HCT116 (cell line): ENCODE results near the gene ARHGAP12. TPM values are rescaled to one million over a fixed set of nuclear protein-coding genes. Genes with fewer than 3 reads are reported as not detected.
A peak's percentile ranks its signal among the peaks of the same experiment; 100 is the strongest.

Experiments used
- ATAC-seq: fragments of 200-7000 bp; cut with Tn5 transposase; 2 replicates; pipeline ENCODE4 v1.9.1; 2020; ENCODE audit warnings: mild to moderate bottlenecking, moderate library complexity
- Bru-seq: library from RNA; stranded (reverse); fragments of 400-500 nt; gene quantifications from one replicate; lab custom pipeline; 2021; lab: Mats Ljungman, UMichigan
- BruChase-seq, 2 experiments: library from RNA; stranded (reverse); fragments of 400-500 nt; gene quantifications; one replicate each; lab custom pipeline; 2021; lab: Mats Ljungman, UMichigan
- BruUV-seq: library from RNA; stranded (reverse); fragments of 400-500 nt; replicated peaks from 2 replicates; lab custom pipeline; 2021; lab: Mats Ljungman, UMichigan
- CTCF ChIA-PET: fragments of 300-600 bp; sonication (Branson Sonifier 250); formaldehyde crosslinking; loops from one replicate; lab custom pipeline; 2021; ENCODE audit warnings: antibody characterized with exemption; lab: Charles Lee
- POLR2A ChIA-PET: fragments of 300-600, 350-600 bp; sonication (Branson Sonifier 250); formaldehyde crosslinking; loops from one replicate; lab custom pipeline; 2021; ENCODE audit warnings: antibody characterized with exemption; lab: Charles Lee
- RAD21 ChIA-PET, 2 experiments: fragments of 300-600 bp; sonication (Branson Sonifier 250); formaldehyde crosslinking; loops; one replicate each; lab custom pipeline; 2023; ENCODE audit warnings: low total read pairs in 2 of 2; ENCODE audit not compliant: uncharacterized antibody in 2 of 2, unreplicated experiment in 2 of 2, low non-redundant PET in 1 of 2; lab: Charles Lee
- DNase-seq: peaks from one replicate; pipeline ENCODE4 v3.0.0-alpha.2; 2010; ENCODE audit warnings: low read depth, low spot score
- H2AFZ ChIP-seq: fragments of 200-600 bp; shearing (Covaris generic), sonication (generic); 2 replicates; pipeline ENCODE4 v1.6.1; 2017; ENCODE audit warnings: low read depth, mixed run types, mixed read lengths, antibody characterized with exemption, low read length; ENCODE audit not compliant: poor library complexity, severe bottlenecking
- H3K27ac ChIP-seq: 2 replicates; pipeline ENCODE4 v1.5.1; 2012; ENCODE audit warnings: low read depth, low read length
- H3K27me3 ChIP-seq: fragments of 200-600 bp; sonication (generic); 2 replicates; pipeline ENCODE4 v1.6.1; 2016; ENCODE audit warnings: mixed run types, low read length, mixed read lengths; ENCODE audit not compliant: insufficient read depth
- H3K36me3 ChIP-seq, 2 experiments: fragments of 200-500 bp in 1 of 2; fragments of 200-600 bp in 1 of 2; sonication (Bioruptor generic) in 1 of 2; sonication (generic) in 1 of 2; 2 replicates each; pipeline versions ENCODE4 v1.5.1 to v1.6.1; 2014 to 2016; ENCODE audit warnings: low read length in 2 of 2, inconsistent platforms in 1 of 2, mixed read lengths in 1 of 2, mixed run types in 1 of 2; ENCODE audit not compliant: insufficient read depth in 2 of 2, control insufficient read depth in 1 of 2
- H3K4me1 ChIP-seq, 2 experiments: fragments of 200-600 bp in 1 of 2; sonication (generic) in 1 of 2; 2 replicates each; pipeline versions ENCODE4 v1.5.1 to v1.6.1; 2012 to 2017; ENCODE audit warnings: low read length in 2 of 2, inconsistent platforms in 1 of 2, mild to moderate bottlenecking in 1 of 2, mixed read lengths in 1 of 2, mixed run types in 1 of 2, moderate library complexity in 1 of 2; ENCODE audit not compliant: insufficient read depth in 2 of 2, control insufficient read depth in 1 of 2
- H3K4me2 ChIP-seq: fragments of 200-600 bp; sonication (generic); 2 replicates; pipeline ENCODE4 v1.6.1; 2017; ENCODE audit warnings: mixed run types, low read length, mixed read lengths
- H3K4me3 ChIP-seq, 2 experiments: fragments of 200-600 bp in 1 of 2; sonication (generic) in 1 of 2; replicated peaks in 1 of 2; 2 replicates each; pipeline ENCODE4 v1.5.1; 2011 to 2016; ENCODE audit warnings: low read length in 2 of 2, control low read depth in 1 of 2, low read depth in 1 of 2, mild to moderate bottlenecking in 1 of 2, mixed read lengths in 1 of 2, mixed run types in 1 of 2
- H3K79me2 ChIP-seq: fragments of 200-600 bp; sonication (generic); 2 replicates; pipeline ENCODE4 v1.6.1; 2017; ENCODE audit warnings: mild to moderate bottlenecking, mixed run types, low read length, moderate library complexity, mixed read lengths; ENCODE audit not compliant: insufficient read depth
- H3K9ac ChIP-seq: fragments of 200-600 bp; sonication (generic); 2 replicates; pipeline ENCODE4 v1.6.1; 2016; ENCODE audit warnings: low read length, mixed read lengths
- H3K9me2 ChIP-seq: fragments of 200-600 bp; sonication (generic), shearing (Covaris generic); 2 replicates; pipeline ENCODE4 v1.6.1; 2017; ENCODE audit warnings: mixed run types, mild to moderate bottlenecking, moderate library complexity; ENCODE audit not compliant: insufficient read depth
- H3K9me3 ChIP-seq, 2 experiments: fragments of 200-500 bp in 1 of 2; fragments of 200-600 bp in 1 of 2; sonication (Bioruptor generic) in 1 of 2; sonication (generic) in 1 of 2; 2 replicates each; pipeline ENCODE4 v1.6.1; 2014 to 2017; ENCODE audit warnings: low read length in 2 of 2, mixed read lengths in 2 of 2, inconsistent platforms in 1 of 2, low read depth in 1 of 2, mild to moderate bottlenecking in 1 of 2, mixed run types in 1 of 2, moderate library complexity in 1 of 2; ENCODE audit not compliant: control insufficient read depth in 1 of 2, insufficient read depth in 1 of 2
- H4K20me1 ChIP-seq: fragments of 200-600 bp; sonication (generic), shearing (Covaris generic); 2 replicates; pipeline ENCODE4 v1.6.1; 2017; ENCODE audit warnings: mixed run types, mild to moderate bottlenecking, moderate library complexity; ENCODE audit not compliant: insufficient read depth
- ATF3 ChIP-seq: IDR thresholded peaks from 2 replicates; pipeline ENCODE4 v1.6.1; 2012
- CBX3 ChIP-seq: IDR thresholded peaks from 2 replicates; pipeline ENCODE4 v1.6.1; 2012; ENCODE audit warnings: low read depth
- CEBPB ChIP-seq: IDR thresholded peaks from 2 replicates; pipeline ENCODE4 v1.6.1; 2012; ENCODE audit warnings: low read depth
- EGR1 ChIP-seq: IDR thresholded peaks from 2 replicates; pipeline ENCODE4 v1.6.1; 2012; ENCODE audit warnings: low read depth
- ELF1 ChIP-seq: IDR thresholded peaks from 2 replicates; pipeline ENCODE4 v1.6.1; 2012; ENCODE audit warnings: low read depth, borderline replicate concordance
- EZH2 ChIP-seq: fragments of 200-600 bp; sonication (generic); IDR thresholded peaks from 2 replicates; pipeline ENCODE4 v1.6.1; 2017; ENCODE audit warnings: antibody characterized with exemption, mixed run types
- EZH2phosphoT487 ChIP-seq: fragments of 200-600 bp; IDR thresholded peaks from 2 replicates; pipeline ENCODE4 v1.6.1; 2018; ENCODE audit warnings: antibody characterized with exemption, borderline replicate concordance
- FOSL1 ChIP-seq: IDR thresholded peaks from 2 replicates; pipeline ENCODE4 v1.6.1; 2012; ENCODE audit warnings: low read depth
- JUND ChIP-seq: IDR thresholded peaks from 2 replicates; pipeline ENCODE4 v1.6.1; 2012
- MAX ChIP-seq: IDR thresholded peaks from 2 replicates; pipeline ENCODE4 v1.6.1; 2012
- POLR2A ChIP-seq: IDR thresholded peaks from 2 replicates; pipeline ENCODE4 v1.7.0; 2011; ENCODE audit warnings: borderline replicate concordance; ENCODE audit not compliant: insufficient read depth, insufficient read length; ENCODE audit errors: extremely low read depth
- POLR2AphosphoS5 ChIP-seq: IDR thresholded peaks from 2 replicates; pipeline ENCODE4 v1.6.1; 2011; ENCODE audit warnings: mild to moderate bottlenecking, low read depth, low read length, moderate library complexity
- RAD21 ChIP-seq: IDR thresholded peaks from 2 replicates; pipeline ENCODE4 v1.6.1; 2012; ENCODE audit warnings: low read depth, mild to moderate bottlenecking
- REST ChIP-seq: IDR thresholded peaks from 2 replicates; pipeline ENCODE4 v1.6.1; 2012; ENCODE audit warnings: low read depth
- SP1 ChIP-seq: IDR thresholded peaks from 2 replicates; pipeline ENCODE4 v1.6.1; 2012; ENCODE audit warnings: low read depth
- TCF7L2 ChIP-seq: IDR thresholded peaks from 2 replicates; pipeline ENCODE4 v1.7.0; 2011; ENCODE audit warnings: borderline replicate concordance, inconsistent platforms; ENCODE audit not compliant: insufficient read depth, insufficient read length; ENCODE audit errors: extremely low read depth
- YY1 ChIP-seq: IDR thresholded peaks from 2 replicates; pipeline ENCODE4 v1.6.1; 2011; ENCODE audit warnings: low read length, low read depth, moderate library complexity, mild to moderate bottlenecking; ENCODE audit not compliant: insufficient replicate concordance; ENCODE audit errors: extremely low read depth
- ZBTB33 ChIP-seq: IDR thresholded peaks from 2 replicates; pipeline ENCODE4 v1.6.1; 2011; ENCODE audit warnings: mild to moderate bottlenecking, low read length, moderate library complexity; ENCODE audit not compliant: insufficient replicate concordance; ENCODE audit errors: extremely low read depth
- ZFX ChIP-seq: fragments of 450-650 bp; IDR thresholded peaks from 2 replicates; pipeline ENCODE4 v1.6.1; 2017
- ZNF274 ChIP-seq: fragments of 200-500 bp; sonication (Bioruptor generic); IDR thresholded peaks from 2 replicates; pipeline ENCODE4 v1.6.1; 2014; ENCODE audit warnings: mild to moderate bottlenecking, low read depth, low read length, inconsistent platforms
- intact Hi-C: fragments of 100-400 bp; cut with micrococcal nuclease; formaldehyde crosslinking; loops from 2 replicates; pipeline ENCODE4 v1.10.0; 2022
- long read RNA-seq: library from polyadenylated mRNA; unstranded; transcript quantifications from one replicate; pipeline ENCODE4 v2.0.0, GENCODE V29; 2021; ENCODE audit not compliant: unreplicated experiment
- polyA plus RNA-seq: library from polyadenylated mRNA; unstranded; fragments of >200 nt; gene quantifications from 2 replicates; pipeline ENCODE4 v1.2.1, GENCODE V29; 2012; ENCODE audit warnings: missing spikeins
- total RNA-seq: library from RNA; stranded (reverse); gene quantifications from one replicate; pipeline ENCODE4 v1.2.1, GENCODE V29; 2021; ENCODE audit not compliant: unreplicated experiment

ARHGAP12 gene
- total RNA-seq: 80.3 TPM
- 17.4 and 25.6 TPM in 2 replicates for polyA plus RNA-seq
- Bru-seq, nascent RNA: percentile 97 among the genes with signal in this experiment
- percentile 89 among the genes with signal in this experiment for BruChase-seq, experiment 1, labeled RNA remaining after a 6-hour chase
- BruChase-seq, experiment 2, labeled RNA remaining after a 2-hour chase: percentile 95 among the genes with signal in this experiment
- long read RNA-seq, full-length matches to known transcripts: 23 of 91 reads
- long read RNA-seq, partial matches to known transcripts: 16 of 91 reads
- long read RNA-seq, other reads (novel, unspliced or antisense): 52 of 91 reads

GRCh38 chr10:31928549-31929260 is at the start of gene ARHGAP12:
Gene ARHGAP12 (minus strand): TSS chr10:31928831. CDS start chr10:31908855, 19,976 bp downstream.
- Histone ChIP-seq H4K20me1 (peaks cover 5% of the 10 kb centered on the region; the same call in 1 of the 2 replicates), H3K36me3 (no peaks in the 10 kb centered on the region), H3K4me2 (peak within 1 kb of the TSS; percentile 87), H3K4me3 (peak within 1 kb of the TSS; percentile 73 to 81), H3K27me3 (no peaks in the 10 kb centered on the region), H3K79me2 (peaks cover 84% of the 10 kb centered on the region), H3K9me3 (no peaks in the 10 kb centered on the region), H3K9me2 (no peaks in the 10 kb centered on the region), H3K9ac (peak within 1 kb of the TSS; percentile 85), H3K27ac (peak within 1 kb of the TSS; percentile 98), H3K4me1 (peaks cover 52 to 80% of the 10 kb centered on the region in 2 experiments), H2AFZ (no peak within 1 kb of the TSS)
- ChIA-PET POLR2A (interaction anchor here (0.7 kb wide), 1 partner anchor 17 kb away, joined by 3 read pairs; no protein-coding TSS in a partner anchor), RAD21 (interaction anchor here in 1 of 2 experiments (1.2 kb wide), 1 partner anchor 12 kb away, joined by 3 read pairs; no protein-coding TSS in a partner anchor), CTCF (interaction anchor here (1.2 to 1.7 kb wide), 2 partner anchors 63 to 66 kb away, joined by 4 read pairs; no protein-coding TSS in a partner anchor)
- ATAC-seq: peak; percentile 81
- intact Hi-C loops: loop anchor here (5.0 kb wide), 2 partner anchors 46 to 66 kb away; no protein-coding TSS in a partner anchor
- BruUV-seq: no TSS peak
- no peak for DNase-seq
- TF ChIP-seq YY1 (no peak), ZFX (peak; percentile 42; the same call in 1 of the 2 replicates), ELF1 (no peak), EZH2phosphoT487 (no peak), FOSL1 (no peak), MAX (peak; percentile 68), JUND (no peak), POLR2A (peak; percentile 76), POLR2AphosphoS5 (peak; percentile 68; the same call in 1 of the 2 replicates), ZBTB33 (no peak), CEBPB (no peak), ATF3 (no peak), RAD21 (no peak), SP1 (peak; percentile 32; the same call in 1 of the 2 replicates), EZH2 (no peak), EGR1 (peak; percentile 81), REST (no peak), TCF7L2 (peak; percentile 43), CBX3 (no peak), ZNF274 (no peak)
